H1 (cell line): ENCODE measurements around the gene LRRTM4. TPM values are rescaled to one million over a fixed set of nuclear protein-coding genes. Genes with fewer than 3 reads are reported as not detected.

Source experiments
- CTCF ChIA-PET: fragments of 300-600 bp; sonication (Branson Sonifier 250); formaldehyde crosslinking; loops from one replicate; lab custom pipeline; 2021; ENCODE audit not compliant: partially characterized antibody; lab: Charles Lee
- POLR2A ChIA-PET: fragments of 300-600 bp; sonication (Branson Sonifier 250); formaldehyde crosslinking; loops from one replicate; lab custom pipeline; 2021; ENCODE audit warnings: inconsistent platforms; ENCODE audit not compliant: partially characterized antibody; lab: Charles Lee
- DNase-seq, 2 experiments: peaks; one replicate each; pipeline versions ENCODE4 v3.0.0 to v3.0.0-alpha.2; 2010 to 2022; ENCODE audit warnings: low spot score in 2 of 2, low read depth in 1 of 2, mixed read lengths in 1 of 2
- FAIRE-seq: peaks from 2 replicates; lab custom pipeline; 2011; peaks lifted over from hg19 to GRCh38; lab: Jason Lieb, UNC
- H2AFZ ChIP-seq: 2 replicates; pipeline ENCODE4 v1.8.1; 2012; ENCODE audit warnings: low read length, inconsistent platforms
- H2AK5ac ChIP-seq: 2 replicates; pipeline ENCODE4 v1.6.1; 2013; ENCODE audit warnings: low read depth, low read length
- H2BK120ac ChIP-seq: replicated peaks from 2 replicates; pipeline ENCODE3; 2013; ENCODE audit warnings: low read depth, low read length, inconsistent platforms
- H2BK12ac ChIP-seq: 2 replicates; pipeline ENCODE4 v1.6.1; 2013; ENCODE audit warnings: low read depth, low read length
- H2BK15ac ChIP-seq: 2 replicates; pipeline ENCODE4 v1.6.1; 2013; ENCODE audit warnings: low read length
- H2BK20ac ChIP-seq: 2 replicates; pipeline ENCODE4 v1.6.1; 2013; ENCODE audit warnings: low read length
- H2BK5ac ChIP-seq: 2 replicates; pipeline ENCODE4 v1.6.1; 2013; ENCODE audit warnings: low read depth, low read length
- H3K14ac ChIP-seq: 2 replicates; pipeline ENCODE4 v1.6.1; 2013; ENCODE audit warnings: inconsistent platforms; ENCODE audit not compliant: insufficient read length
- H3K18ac ChIP-seq: 2 replicates; pipeline ENCODE4 v1.6.1; 2013; ENCODE audit warnings: low read length; ENCODE audit errors: extremely low read depth
- H3K23ac ChIP-seq: 2 replicates; pipeline ENCODE4 v1.6.1; 2013; ENCODE audit warnings: inconsistent platforms; ENCODE audit not compliant: insufficient read length
- H3K23me2 ChIP-seq: 2 replicates; pipeline ENCODE4 v1.6.1; 2013; ENCODE audit warnings: low read depth, low read length
- H3K27ac ChIP-seq: 2 replicates; pipeline ENCODE4 v1.6.1; 2011; ENCODE audit warnings: low read depth, low read length, inconsistent platforms
- H3K27me3 ChIP-seq, 4 experiments: replicated peaks in 1 of 4; 1 replicate in 1 of 4; 2 replicates in 3 of 4; pipeline versions ENCODE4 v1.6.1 to v1.8.1; 2011 to 2013; ENCODE audit warnings: low read length in 3 of 4, mild to moderate bottlenecking in 3 of 4, inconsistent platforms in 2 of 4, mixed read lengths in 2 of 4, moderate library complexity in 1 of 4; ENCODE audit not compliant: control insufficient read depth in 3 of 4, insufficient read depth in 3 of 4; ENCODE audit errors: extremely low read depth in 1 of 4
- H3K36me3 ChIP-seq, 4 experiments: 2 replicates each; pipeline versions ENCODE4 v1.6.1 to v1.8.1; 2011 to 2013; ENCODE audit warnings: mild to moderate bottlenecking in 4 of 4, low read length in 3 of 4, moderate library complexity in 2 of 4, control low read depth in 1 of 4, inconsistent platforms in 1 of 4; ENCODE audit not compliant: insufficient read depth in 4 of 4, control insufficient read depth in 2 of 4
- H3K4ac ChIP-seq: replicated peaks from 2 replicates; pipeline ENCODE3; 2013; ENCODE audit warnings: low read length, low read depth, mixed read lengths, inconsistent platforms; ENCODE audit not compliant: insufficient read length
- H3K4me1 ChIP-seq, 4 experiments: replicated peaks in 1 of 4; 1 replicate in 1 of 4; 2 replicates in 3 of 4; pipeline versions ENCODE4 v1.6.1 to v1.8.1; 2011 to 2013; ENCODE audit warnings: low read length in 3 of 4, inconsistent platforms in 2 of 4, mixed read lengths in 1 of 4; ENCODE audit not compliant: insufficient read depth in 4 of 4, control insufficient read depth in 3 of 4
- H3K4me2 ChIP-seq, 2 experiments: 2 replicates each; pipeline versions ENCODE4 v1.6.1 to v1.8.1; 2011 to 2013; ENCODE audit warnings: low read depth in 2 of 2, low read length in 2 of 2, control low read depth in 1 of 2, inconsistent platforms in 1 of 2, mild to moderate bottlenecking in 1 of 2; ENCODE audit not compliant: insufficient read depth in 1 of 2
- H3K4me3 ChIP-seq, 4 experiments: fragments of 200-600, 300-600 bp in 1 of 4; sonication (generic), shearing (Covaris generic), sonication (Bioruptor Twin) in 1 of 4; 2 replicates each; pipeline versions ENCODE4 v1.5.1 to v1.8.1; 2011 to 2016; ENCODE audit warnings: low read length in 4 of 4, low read depth in 3 of 4, control low read depth in 2 of 4, inconsistent platforms in 2 of 4, mild to moderate bottlenecking in 2 of 4, mixed read lengths in 1 of 4, moderate library complexity in 1 of 4; ENCODE audit not compliant: insufficient read depth in 2 of 4; ENCODE audit errors: extremely low read depth in 1 of 4
- H3K56ac ChIP-seq: replicated peaks from 2 replicates; pipeline ENCODE3; 2013; ENCODE audit warnings: low read depth, mild to moderate bottlenecking, mixed read lengths, low read length, inconsistent platforms; ENCODE audit not compliant: insufficient read length
- H3K79me1 ChIP-seq: 2 replicates; pipeline ENCODE4 v1.6.1; 2013; ENCODE audit warnings: low read depth, low read length, control low read depth
- H3K79me2 ChIP-seq, 2 experiments: 2 replicates each; pipeline versions ENCODE4 v1.6.1 to v1.8.1; 2012 to 2013; ENCODE audit warnings: low read length in 2 of 2, mild to moderate bottlenecking in 2 of 2, inconsistent platforms in 1 of 2; ENCODE audit not compliant: insufficient read depth in 2 of 2, control insufficient read depth in 1 of 2
- H3K9ac ChIP-seq, 4 experiments: replicated peaks in 1 of 4; 1 replicate in 1 of 4; 2 replicates in 3 of 4; pipeline versions ENCODE4 v1.6.1 to v1.8.1; 2011 to 2013; ENCODE audit warnings: low read depth in 3 of 4, low read length in 3 of 4, control low read depth in 2 of 4, mild to moderate bottlenecking in 2 of 4, moderate library complexity in 2 of 4, inconsistent platforms in 1 of 4; ENCODE audit errors: extremely low read depth in 1 of 4
- H3K9me3 ChIP-seq, 2 experiments: 2 replicates each; pipeline versions ENCODE4 v1.6.1 to v1.8.1; 2012 to 2013; ENCODE audit warnings: mild to moderate bottlenecking in 2 of 2, moderate library complexity in 2 of 2, control low read depth in 1 of 2, inconsistent platforms in 1 of 2, low read depth in 1 of 2, low read length in 1 of 2, mixed read lengths in 1 of 2; ENCODE audit not compliant: insufficient read depth in 2 of 2
- H4K20me1 ChIP-seq, 2 experiments: replicated peaks in 1 of 2; 2 replicates each; pipeline versions ENCODE3 to v1.8.1; 2011 to 2013; ENCODE audit warnings: inconsistent platforms in 2 of 2, low read length in 2 of 2, mild to moderate bottlenecking in 1 of 2; ENCODE audit not compliant: insufficient read depth in 2 of 2, control insufficient read depth in 1 of 2
- H4K5ac ChIP-seq: 2 replicates; pipeline ENCODE4 v1.6.1; 2013; ENCODE audit warnings: low read length, low read depth, mixed read lengths, inconsistent platforms; ENCODE audit not compliant: insufficient read length
- H4K8ac ChIP-seq: 2 replicates; pipeline ENCODE4 v1.8.0; 2013; ENCODE audit warnings: mild to moderate bottlenecking, moderate library complexity, low read length, inconsistent platforms; ENCODE audit not compliant: insufficient read depth; ENCODE audit errors: extremely low read depth
- H4K91ac ChIP-seq: replicated peaks from 2 replicates; pipeline ENCODE3; 2013; ENCODE audit warnings: low read length, mixed read lengths, inconsistent platforms; ENCODE audit not compliant: insufficient read length
- ASH2L ChIP-seq: fragments of 200-600, 300-600 bp; sonication (generic); IDR thresholded peaks from one replicate; pipeline ENCODE4 v1.7.1; 2017; ENCODE audit warnings: low read length
- CTCF ChIP-seq, 3 experiments: IDR thresholded peaks; 1 replicate in 2 of 3; 2 replicates in 1 of 3; pipeline versions ENCODE4 v1.5.1 to v1.6.1; 2011; ENCODE audit warnings: low read length in 3 of 3, mild to moderate bottlenecking in 3 of 3, inconsistent platforms in 2 of 3, low read depth in 1 of 3, moderate library complexity in 1 of 3; ENCODE audit not compliant: insufficient read depth in 1 of 3; ENCODE audit errors: control extremely low read depth in 1 of 3
- FOSL1 ChIP-seq: IDR thresholded peaks from 2 replicates; pipeline ENCODE4 v1.6.1; 2011; ENCODE audit warnings: mild to moderate bottlenecking, low read depth, low read length, moderate library complexity; ENCODE audit not compliant: insufficient read depth
- KDM1A ChIP-seq: fragments of 200-600, 300-600 bp; sonication (generic); IDR thresholded peaks from 2 replicates; pipeline ENCODE4 v1.7.1; 2016; ENCODE audit warnings: mild to moderate bottlenecking, low read length, borderline replicate concordance
- MAX ChIP-seq: IDR thresholded peaks from 2 replicates; pipeline ENCODE4 v1.6.1; 2012; ENCODE audit warnings: inconsistent platforms
- RXRA ChIP-seq: IDR thresholded peaks from 2 replicates; pipeline ENCODE4 v1.6.1; 2011; ENCODE audit warnings: low read depth, mild to moderate bottlenecking, low read length, moderate library complexity; ENCODE audit not compliant: insufficient read depth
- SP1 ChIP-seq: IDR thresholded peaks from 2 replicates; pipeline ENCODE4 v1.6.1; 2011; ENCODE audit warnings: low read depth, low read length
- SRF ChIP-seq: IDR thresholded peaks from 2 replicates; pipeline ENCODE4 v1.6.1; 2011; ENCODE audit warnings: mild to moderate bottlenecking, low read depth, low read length, moderate library complexity
- polyA plus RNA-seq, 7 experiments: library from polyadenylated mRNA; depleted of rRNA in 3 of 7; stranded (reverse) in 5 of 7; unstranded in 2 of 7; fragments of >200 nt in 5 of 7; fragments of 200-250 nt in 2 of 7; gene quantifications; 1 replicate in 5 of 7; 2 replicates in 1 of 7; 4 replicates in 1 of 7; pipeline versions ENCODE4 v1.2.1 to v1.2.3, GENCODE V29; 2011 to 2013; ENCODE audit warnings: missing spikeins in 2 of 7, mixed read lengths in 2 of 7
- total RNA-seq: library from RNA; stranded (reverse); fragmentation: NEBNext Ultra II Directional; extraction: Animal tissue kit (Norgen Biotek cat#: 25700); gene quantifications from 2 replicates; pipeline ENCODE4 v1.2.1, GENCODE V29; 2021

The LRRTM4 gene
- total and polyA plus RNA-seq, 2 of the 8 experiments (the other 6 are each of a cell fraction or from before 2014, with no cell fraction given), result 3.6 to 9.5 TPM

- Histone ChIP-seq H3K14ac (no peak overlapping the region), H3K23me2 (no peaks in the 10 kb centered on the region), H4K5ac (no peak overlapping the region), H2AK5ac (no peak overlapping the region), H3K4me1 (no peaks in the 10 kb centered on the region), H4K91ac (no peak overlapping the region), H2AFZ (no peak overlapping the region), H2BK12ac (no peak overlapping the region), H3K9me3 (no peaks in the 10 kb centered on the region), H3K36me3 (no peaks in the 10 kb centered on the region), H2BK120ac (no peak overlapping the region), H3K79me1 (no peaks in the 10 kb centered on the region), H3K23ac (no peak overlapping the region), H3K18ac (no peak overlapping the region), H3K4me3 (no peak overlapping the region), H3K79me2 (no peaks in the 10 kb centered on the region; a peak in 1 of 4 replicates), H3K4me2 (no peak overlapping the region), H4K8ac (no peak overlapping the region), H2BK15ac (no peak overlapping the region), H3K9ac (no peak overlapping the region), H3K27ac (no peak overlapping the region), H3K56ac (no peak overlapping the region), H2BK20ac (no peak overlapping the region), H4K20me1 (no peaks in the 10 kb centered on the region), H3K27me3 (no peaks in the 10 kb centered on the region), H2BK5ac (no peak overlapping the region), H3K4ac (no peak overlapping the region)
- DNase-seq (no peak), FAIRE-seq (no peak)
- TF ChIP-seq KDM1A (no peak), RXRA (no peak), ASH2L (no peak), SP1 (no peak), SRF (no peak), CTCF (IDR thresholded peaks at IDR 0.05; ENCODE audit: control extremely low read depth in 1 of 3, insufficient read depth in 1 of 3, low read depth in 1 of 3, low read length in 3 of 3) (no peak), MAX (no peak), FOSL1 (no peak)
- CTCF ChIA-PET, result interaction anchor here (0.7 kb wide), 1 partner anchor 10 kb away, joined by 3 read pairs; no protein-coding TSS in a partner anchor
- POLR2A ChIA-PET, result no interaction called here
Observed at GRCh38 chr2:77484026-77484425, 38.1 kb downstream of the LRRTM4 start.
